Measurements from ENCODE around the gene TLE2. TPM values are rescaled to one million over a fixed set of nuclear protein-coding genes. Genes with fewer than 3 reads are reported as not detected.
A peak's percentile ranks its signal among the peaks of the same experiment; 100 is the strongest.

TLE2 gene
- total RNA-seq, 1 experiment from 2014 or later: 3.0 TPM

- no TSS peak for BruUV-seq (replicated peaks)
- H3K4me1 Mint-ChIP-seq (ENCODE audit: insufficient read depth, unreplicated experiment): peaks cover 39% of the 10 kb centered on the region
- CTCF ChIA-PET: interaction anchor here (0.5 kb wide), 1 partner anchor 127 kb away, joined by 4 read pairs; no protein-coding TSS in a partner anchor
- H3K27me3 Mint-ChIP-seq (ENCODE audit: insufficient read depth, unreplicated experiment): no peaks in the 10 kb centered on the region
- intact Hi-C loops (cut with micrococcal nuclease): no loop called here
- POLR2A ChIA-PET: interaction anchor here (0.5 to 5.7 kb wide), 8 partner anchors 19 to 129 kb away, joined by 3 to 56 read pairs (median 6); partner anchors contain the start of gene TLE6
- H3K36me3 Mint-ChIP-seq (ENCODE audit: insufficient read depth, unreplicated experiment): peaks cover 71% of the 10 kb centered on the region
- no peak for TF ChIP-seq CTCF (IDR thresholded peaks at IDR 0.05; ENCODE audit: unreplicated experiment)
- no peaks in the 10 kb centered on the region for H3K9me3 Mint-ChIP-seq (ENCODE audit: unreplicated experiment)
- DNase-seq (ENCODE audit: unreplicated experiment): peak; percentile 93
- peak overlapping the region; percentile 65 for H3K4me3 Mint-ChIP-seq (ENCODE audit: unreplicated experiment)
- H3K27ac Mint-ChIP-seq (ENCODE audit: low read depth, unreplicated experiment): peak overlapping the region; percentile 90
Observed at GRCh38 chr19:3055741-3056416, 26.8 kb upstream of the TLE2 start.

- H3K4me3 Mint-ChIP-seq (ENCODE audit: unreplicated experiment): peak overlapping the region; percentile 65
- CTCF ChIA-PET: interaction anchor here (0.5 to 0.9 kb wide), 3 partner anchors 12 to 127 kb away, joined by 3 to 4 read pairs (median 4); no protein-coding TSS in a partner anchor
- DNase-seq (ENCODE audit: unreplicated experiment): peak; percentile 86
Observed at GRCh38 chr19:3054972-3055740, 26.1 kb upstream of the TLE2 start.

GRCh38 chr19:3054265-3054971 is 25.3 kb upstream of the TLE2 start:
- no peak for DNase-seq (ENCODE audit: unreplicated experiment)
- Mint-ChIP-seq H3K36me3 (ENCODE audit: insufficient read depth, unreplicated experiment) (peaks cover 57% of the 10 kb centered on the region), H3K27me3 (ENCODE audit: insufficient read depth, unreplicated experiment) (no peaks in the 10 kb centered on the region), H3K4me1 (ENCODE audit: insufficient read depth, unreplicated experiment) (peaks cover 39% of the 10 kb centered on the region), H3K4me3 (ENCODE audit: unreplicated experiment) (peak overlapping the region; percentile 65), H3K9me3 (ENCODE audit: unreplicated experiment) (no peaks in the 10 kb centered on the region), H3K27ac (ENCODE audit: low read depth, unreplicated experiment) (peak overlapping the region; percentile 90)
- no peak for TF ChIP-seq CTCF (IDR thresholded peaks at IDR 0.05; ENCODE audit: unreplicated experiment)
- ChIA-PET CTCF (interaction anchor here (0.5 to 0.9 kb wide), 3 partner anchors 11 to 93 kb away, joined by 3 to 4 read pairs (median 3); no protein-coding TSS in a partner anchor), POLR2A (interaction anchor here (0.7 to 5.7 kb wide), 7 partner anchors 9 to 292 kb away, joined by 3 to 56 read pairs (median 5); partner anchors contain the start of gene TLE6)
- intact Hi-C loops (cut with micrococcal nuclease): no loop called here
- BruUV-seq (replicated peaks): no TSS peak

More at GRCh38 chr19:3054972-3055740, 26.1 kb upstream of the TLE2 start:
- POLR2A ChIA-PET: interaction anchor here (0.5 to 5.7 kb wide), 7 partner anchors 8 to 291 kb away, joined by 3 to 56 read pairs (median 5); partner anchors contain the start of gene TLE6
- Mint-ChIP-seq H3K9me3 (ENCODE audit: unreplicated experiment) (no peaks in the 10 kb centered on the region), H3K4me1 (ENCODE audit: insufficient read depth, unreplicated experiment) (peaks cover 39% of the 10 kb centered on the region), H3K36me3 (ENCODE audit: insufficient read depth, unreplicated experiment) (peaks cover 64% of the 10 kb centered on the region), H3K27me3 (ENCODE audit: insufficient read depth, unreplicated experiment) (no peaks in the 10 kb centered on the region), H3K27ac (ENCODE audit: low read depth, unreplicated experiment) (peak overlapping the region; percentile 90)
- no peak for TF ChIP-seq CTCF (IDR thresholded peaks at IDR 0.05; ENCODE audit: unreplicated experiment)
- no TSS peak for BruUV-seq (replicated peaks)
- intact Hi-C loops (cut with micrococcal nuclease): no loop called here

Measured in MCF 10A (cell line).